Endothelial cell of umbilical vein (primary cell): ENCODE results near the gene HIPK1. TPM values are rescaled to one million over a fixed set of nuclear protein-coding genes. Genes with fewer than 3 reads are reported as not detected.

ENCODE experiments used
- BruUV-seq: library from RNA; stranded (reverse); fragments of 400-500 nt; replicated peaks from 2 replicates; lab custom pipeline; 2021; lab: Mats Ljungman, UMichigan
- CTCF ChIA-PET: fragments of 300-600, 350-600 bp; sonication (Branson Sonifier 250); formaldehyde crosslinking; loops from one replicate; lab custom pipeline; 2021; ENCODE audit warnings: antibody characterized with exemption, inconsistent platforms; lab: Charles Lee
- POLR2A ChIA-PET: fragments of 300-600, 350-600 bp; sonication (Branson Sonifier 250); formaldehyde crosslinking; loops from one replicate; lab custom pipeline; 2021; ENCODE audit warnings: antibody characterized with exemption, inconsistent platforms; lab: Charles Lee
- DNase-seq: peaks from one replicate; pipeline ENCODE4 v3.0.0-alpha.2; 2011; ENCODE audit warnings: low read depth, low spot score
- FAIRE-seq: peaks from 2 replicates; lab custom pipeline; 2011; peaks lifted over from hg19 to GRCh38; lab: Jason Lieb, UNC
- H2AFZ ChIP-seq: 2 replicates; pipeline ENCODE4 v1.6.0; 2012; ENCODE audit warnings: low read depth, low read length, control low read depth, inconsistent platforms
- H3K27ac ChIP-seq: 2 replicates; pipeline ENCODE4 v1.5.1; 2011; ENCODE audit warnings: low read depth, mild to moderate bottlenecking, control low read depth, low read length, moderate library complexity; ENCODE audit not compliant: insufficient read depth
- H3K27me3 ChIP-seq, 2 experiments: 2 replicates each; pipeline versions ENCODE4 v1.6.0 to v1.6.1; 2011; ENCODE audit warnings: low read length in 2 of 2, mixed read lengths in 1 of 2; ENCODE audit not compliant: control insufficient read depth in 2 of 2, insufficient read depth in 2 of 2
- H3K36me3 ChIP-seq, 2 experiments: 2 replicates in 1 of 2; 3 replicates in 1 of 2; pipeline ENCODE4 v1.5.1; 2011; ENCODE audit warnings: low read length in 2 of 2, mild to moderate bottlenecking in 1 of 2, moderate library complexity in 1 of 2; ENCODE audit not compliant: control insufficient read depth in 2 of 2, insufficient read depth in 2 of 2; ENCODE audit errors: extremely low read depth in 1 of 2
- H3K4me1 ChIP-seq: 3 replicates; pipeline ENCODE4 v1.5.1; 2011; ENCODE audit warnings: mild to moderate bottlenecking, low read length; ENCODE audit not compliant: control insufficient read depth, insufficient read depth; ENCODE audit errors: extremely low read depth
- H3K4me2 ChIP-seq: 2 replicates; pipeline ENCODE4 v1.6.1; 2011; ENCODE audit warnings: low read length, control low read depth, mixed read lengths; ENCODE audit not compliant: insufficient read depth
- H3K4me3 ChIP-seq, 3 experiments: fragments of 200-600 bp in 1 of 3; sonication (generic), shearing (Covaris generic) in 1 of 3; replicated peaks in 1 of 3; 2 replicates each; pipeline ENCODE4 v1.5.1; 2011 to 2016; ENCODE audit warnings: control low read depth in 3 of 3, low read length in 3 of 3, mild to moderate bottlenecking in 2 of 3, inconsistent platforms in 1 of 3, low read depth in 1 of 3, moderate library complexity in 1 of 3; ENCODE audit not compliant: insufficient read depth in 1 of 3
- H3K79me2 ChIP-seq: 2 replicates; pipeline ENCODE4 v1.6.0; 2012; ENCODE audit warnings: low read length, inconsistent platforms; ENCODE audit not compliant: control insufficient read depth, insufficient read depth
- H3K9ac ChIP-seq: replicated peaks from 2 replicates; pipeline ENCODE3; 2011; ENCODE audit warnings: low read length, control low read depth; ENCODE audit not compliant: insufficient read depth; ENCODE audit errors: extremely low read depth
- H3K9me1 ChIP-seq: replicated peaks from 3 replicates; pipeline ENCODE4 v1.6.0; 2011; ENCODE audit warnings: mild to moderate bottlenecking, low read length; ENCODE audit not compliant: control insufficient read depth, insufficient read depth; ENCODE audit errors: extremely low read depth
- H3K9me3 ChIP-seq: replicated peaks from 2 replicates; pipeline ENCODE4 v1.5.1; 2012; ENCODE audit warnings: low read length, inconsistent platforms; ENCODE audit not compliant: control insufficient read depth, insufficient read depth
- H4K20me1 ChIP-seq: replicated peaks from 2 replicates; pipeline ENCODE3; 2011; ENCODE audit warnings: mild to moderate bottlenecking, low read length; ENCODE audit not compliant: control insufficient read depth, insufficient read depth; ENCODE audit errors: extremely low read depth
- CTCF ChIP-seq, 2 donors: IDR thresholded peaks; 1 replicate in 1 of 2; 2 replicates in 1 of 2; pipeline ENCODE4 v1.5.1; 2011; ENCODE audit warnings: low read length in 2 of 2, mild to moderate bottlenecking in 2 of 2, moderate library complexity in 2 of 2, control low read depth in 1 of 2, inconsistent platforms in 1 of 2, low read depth in 1 of 2; ENCODE audit not compliant: insufficient read depth in 1 of 2; ENCODE audit errors: extremely low read depth in 1 of 2
- EZH2 ChIP-seq: IDR thresholded peaks from 2 replicates; pipeline ENCODE4 v1.6.1; 2012; ENCODE audit warnings: borderline replicate concordance, low read depth, mild to moderate bottlenecking, moderate library complexity, low read length, inconsistent platforms; ENCODE audit not compliant: severe bottlenecking
- FOS ChIP-seq: IDR thresholded peaks from 2 replicates; pipeline ENCODE4 v1.6.1; 2011; ENCODE audit warnings: mild to moderate bottlenecking, low read length, moderate library complexity, borderline replicate concordance; ENCODE audit not compliant: insufficient read depth
- MAX ChIP-seq: IDR thresholded peaks from 2 replicates; pipeline ENCODE4 v1.6.1; 2011; ENCODE audit not compliant: insufficient read depth, insufficient read length
- MYC ChIP-seq: IDR thresholded peaks from one replicate; pipeline ENCODE4 v1.6.1; 2011; ENCODE audit warnings: mild to moderate bottlenecking, low read depth, low read length
- POLR2A ChIP-seq: IDR thresholded peaks from 2 replicates; pipeline ENCODE4 v1.6.1; 2012; ENCODE audit warnings: low read depth, mild to moderate bottlenecking, control low read depth, low read length
- POLR2AphosphoS5 ChIP-seq: IDR thresholded peaks from 2 replicates; pipeline ENCODE4 v1.6.1; 2012; ENCODE audit warnings: low read depth, mild to moderate bottlenecking, control low read depth, low read length, moderate library complexity; ENCODE audit not compliant: insufficient read depth
- dilution Hi-C: fragments of 300-500 bp; cut with MboI; formaldehyde crosslinking; loops from one replicate; pipeline ENCODE4 v1.15.0; 2019; ENCODE audit warnings: low sequenced_read_pairs; ENCODE audit not compliant: extremely low pct_ligation_motif_present
- intact Hi-C: fragments of 100-400 bp; cut with micrococcal nuclease; formaldehyde crosslinking; loops from one replicate; pipeline ENCODE4 v1.10.0; 2022
- polyA plus RNA-seq, 4 experiments: library from polyadenylated mRNA; depleted of rRNA in 3 of 4; stranded (reverse) in 3 of 4; unstranded in 1 of 4; fragments of >200 nt; gene quantifications; 2 replicates each; pipeline versions ENCODE4 v1.2.1 to v1.2.3, GENCODE V29; 2011 to 2012; ENCODE audit warnings: missing spikeins in 1 of 4
- total RNA-seq: library from RNA; stranded (reverse); gene quantifications from 2 replicates; pipeline ENCODE4 v1.2.3, GENCODE V29; 2021

Gene HIPK1
- total and polyA plus RNA-seq, 2 donors (not counting 3 experiments of a cell fraction or from before 2014, with no cell fraction given) = 39.3 to 56.1 TPM

GRCh38 chr1:113898241-113898814, 30.8 kb upstream of the HIPK1 start:
- intact Hi-C loops (no loop called here), dilution Hi-C loops (no loop called here)
- no peaks in the 10 kb centered on the region for H3K27me3 ChIP-seq
- peaks cover 7% of the 10 kb centered on the region for H3K4me1 ChIP-seq
- H4K20me1 ChIP-seq = no peaks in the 10 kb centered on the region
- no peak overlapping the region for H3K27ac ChIP-seq
- peaks cover 8% of the 10 kb centered on the region for H3K79me2 ChIP-seq
- no peak overlapping the region for H2AFZ ChIP-seq
- no peak for TF ChIP-seq MYC
- no peak for TF ChIP-seq MAX
- TF ChIP-seq FOS = no peak
- TF ChIP-seq POLR2AphosphoS5 = no peak
- TF ChIP-seq EZH2 = no peak
- no peak for TF ChIP-seq CTCF (IDR thresholded peaks at IDR 0.05; ENCODE audit: extremely low read depth in 1 of 2, insufficient read depth in 1 of 2, low read depth in 1 of 2, low read length in 2 of 2)
- no peak for TF ChIP-seq POLR2A
- no peak overlapping the region for H3K9ac ChIP-seq
- no peak for FAIRE-seq
- H3K9me1 ChIP-seq = no peaks in the 10 kb centered on the region
- no peaks in the 10 kb centered on the region for H3K9me3 ChIP-seq
- DNase-seq = no peak
- CTCF ChIA-PET = no interaction called here
- POLR2A ChIA-PET = no interaction called here
- no peak overlapping the region for H3K4me2 ChIP-seq
- H3K36me3 ChIP-seq = peaks cover 14 to 18% of the 10 kb centered on the region in 2 experiments
- BruUV-seq = no TSS peak
- no peak overlapping the region for H3K4me3 ChIP-seq
